Omental fat pad (tissue), 4 donors: ENCODE results near the gene DRC7. TPM values are rescaled to one million over a fixed set of nuclear protein-coding genes. Genes with fewer than 3 reads are reported as not detected.
A peak's percentile ranks its signal among the peaks of the same experiment; 100 is the strongest.

Experiments used
- ATAC-seq: fragments of 150-250 bp; one replicate; pipeline ENCODE4 v1.9.1; 2016; ENCODE audit warnings: mild to moderate bottlenecking, moderate library complexity; ENCODE audit not compliant: low FRiP score
- DNase-seq: peaks from one replicate; pipeline ENCODE4 v3.0.0-alpha.2; 2019; ENCODE audit warnings: low spot score
- total RNA-seq, 4 donors: library from RNA; depleted of rRNA; stranded (reverse); fragments of >200 nt; gene quantifications; one replicate each; pipeline ENCODE4 v1.1.0, GENCODE V29; 2016
- TF ChIP-seq, protein P1 (sequence below), 3 donors: fragments of 450-650 bp; IDR thresholded peaks; one replicate each; pipeline ENCODE4 v1.5.1; 2016 to 2017; ENCODE audit warnings: antibody characterized with exemption in 3 of 3, mild to moderate bottlenecking in 3 of 3, moderate library complexity in 2 of 3

The DRC7 gene, protein sequence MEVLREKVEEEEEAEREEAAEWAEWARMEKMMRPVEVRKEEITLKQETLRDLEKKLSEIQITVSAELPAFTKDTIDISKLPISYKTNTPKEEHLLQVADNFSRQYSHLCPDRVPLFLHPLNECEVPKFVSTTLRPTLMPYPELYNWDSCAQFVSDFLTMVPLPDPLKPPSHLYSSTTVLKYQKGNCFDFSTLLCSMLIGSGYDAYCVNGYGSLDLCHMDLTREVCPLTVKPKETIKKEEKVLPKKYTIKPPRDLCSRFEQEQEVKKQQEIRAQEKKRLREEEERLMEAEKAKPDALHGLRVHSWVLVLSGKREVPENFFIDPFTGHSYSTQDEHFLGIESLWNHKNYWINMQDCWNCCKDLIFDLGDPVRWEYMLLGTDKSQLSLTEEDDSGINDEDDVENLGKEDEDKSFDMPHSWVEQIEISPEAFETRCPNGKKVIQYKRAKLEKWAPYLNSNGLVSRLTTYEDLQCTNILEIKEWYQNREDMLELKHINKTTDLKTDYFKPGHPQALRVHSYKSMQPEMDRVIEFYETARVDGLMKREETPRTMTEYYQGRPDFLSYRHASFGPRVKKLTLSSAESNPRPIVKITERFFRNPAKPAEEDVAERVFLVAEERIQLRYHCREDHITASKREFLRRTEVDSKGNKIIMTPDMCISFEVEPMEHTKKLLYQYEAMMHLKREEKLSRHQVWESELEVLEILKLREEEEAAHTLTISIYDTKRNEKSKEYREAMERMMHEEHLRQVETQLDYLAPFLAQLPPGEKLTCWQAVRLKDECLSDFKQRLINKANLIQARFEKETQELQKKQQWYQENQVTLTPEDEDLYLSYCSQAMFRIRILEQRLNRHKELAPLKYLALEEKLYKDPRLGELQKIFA
- under 1 TPM in 1 of 4 donors, not detected in 3; 0.65 TPM for total RNA-seq

DNA sequence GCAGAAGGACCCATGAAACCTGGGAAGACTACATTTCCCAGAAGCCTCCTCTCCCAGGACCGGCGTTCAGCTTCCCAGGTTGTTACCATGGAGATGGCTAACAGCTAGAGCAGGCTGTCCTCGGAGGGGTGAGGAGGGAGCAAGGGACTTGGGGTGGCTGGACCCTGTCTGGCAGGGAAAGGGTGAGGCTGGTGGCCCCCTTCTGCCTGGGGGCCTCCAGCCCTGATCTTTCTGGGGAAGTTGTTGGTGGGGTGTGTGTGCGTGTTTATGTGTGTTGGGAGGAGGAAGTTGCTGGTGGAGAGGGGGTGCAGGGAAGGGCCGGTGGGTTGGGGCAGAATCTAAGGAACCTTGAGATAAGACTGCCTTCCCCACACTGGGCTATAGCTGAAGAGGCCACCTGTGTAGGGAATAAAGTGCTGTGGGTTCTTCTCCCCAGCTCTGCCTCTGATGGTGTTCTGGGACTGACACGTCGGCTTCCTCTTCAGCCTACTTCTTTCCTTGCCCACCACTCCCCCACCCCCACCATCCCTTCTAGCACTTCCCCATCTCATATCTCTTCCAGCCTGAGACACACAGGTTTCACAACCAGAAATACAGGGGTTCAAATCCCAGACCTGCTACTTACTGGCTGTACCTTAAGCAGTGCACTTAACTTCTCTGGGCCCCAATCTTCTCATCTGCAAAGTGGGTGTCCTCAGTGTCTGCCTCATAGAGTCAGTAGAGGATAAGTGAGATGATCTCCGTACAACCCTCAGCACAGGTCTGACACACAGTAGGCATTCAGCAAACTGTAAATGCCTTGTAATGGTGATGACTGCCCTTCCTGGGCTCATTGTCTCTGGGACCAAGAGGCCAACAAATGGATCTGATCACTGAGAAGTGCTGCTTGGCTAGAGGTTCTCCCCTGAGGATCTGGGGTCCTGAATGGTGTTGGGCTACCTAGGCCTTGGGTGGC, at the start of gene DRC7:
DRC7 (plus strand) TSS at position 82 of the 955 bp plus-strand sequence. CDS start 3,144 bp downstream, outside the sequence.
- TF ChIP-seq, protein P1, sequence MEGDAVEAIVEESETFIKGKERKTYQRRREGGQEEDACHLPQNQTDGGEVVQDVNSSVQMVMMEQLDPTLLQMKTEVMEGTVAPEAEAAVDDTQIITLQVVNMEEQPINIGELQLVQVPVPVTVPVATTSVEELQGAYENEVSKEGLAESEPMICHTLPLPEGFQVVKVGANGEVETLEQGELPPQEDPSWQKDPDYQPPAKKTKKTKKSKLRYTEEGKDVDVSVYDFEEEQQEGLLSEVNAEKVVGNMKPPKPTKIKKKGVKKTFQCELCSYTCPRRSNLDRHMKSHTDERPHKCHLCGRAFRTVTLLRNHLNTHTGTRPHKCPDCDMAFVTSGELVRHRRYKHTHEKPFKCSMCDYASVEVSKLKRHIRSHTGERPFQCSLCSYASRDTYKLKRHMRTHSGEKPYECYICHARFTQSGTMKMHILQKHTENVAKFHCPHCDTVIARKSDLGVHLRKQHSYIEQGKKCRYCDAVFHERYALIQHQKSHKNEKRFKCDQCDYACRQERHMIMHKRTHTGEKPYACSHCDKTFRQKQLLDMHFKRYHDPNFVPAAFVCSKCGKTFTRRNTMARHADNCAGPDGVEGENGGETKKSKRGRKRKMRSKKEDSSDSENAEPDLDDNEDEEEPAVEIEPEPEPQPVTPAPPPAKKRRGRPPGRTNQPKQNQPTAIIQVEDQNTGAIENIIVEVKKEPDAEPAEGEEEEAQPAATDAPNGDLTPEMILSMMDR (IDR thresholded peaks at IDR 0.05), result no peak
- DNase-seq (no peak), ATAC-seq (no peak)

DNA sequence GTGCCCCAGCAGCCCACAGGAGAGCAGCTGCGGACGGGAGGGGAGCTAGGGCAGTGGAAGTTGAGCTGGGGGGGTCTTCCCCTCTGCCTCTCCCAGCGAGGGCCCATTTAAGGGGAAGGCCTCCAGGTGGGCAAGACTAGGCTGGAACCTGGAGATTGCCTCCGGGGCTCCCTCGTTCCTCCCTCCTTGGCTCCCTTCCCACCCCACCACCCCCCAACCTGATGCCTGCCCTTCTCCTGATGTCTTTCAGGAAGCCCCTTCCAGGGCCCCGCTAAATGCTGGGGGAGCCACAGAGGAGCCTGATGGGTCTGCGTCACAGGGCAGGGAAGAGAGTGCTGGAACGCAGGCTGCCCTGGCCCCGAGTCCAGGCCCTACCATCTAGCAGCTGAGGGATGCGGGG, 49.4 kb upstream of the DRC7 start:
- no peak for ATAC-seq
- TF ChIP-seq, protein P1 (IDR thresholded peaks at IDR 0.05), result no peak

GRCh38 chr16:57645691-57646387, 48.8 kb upstream of the DRC7 start:
- ATAC-seq (peak; percentile 7), DNase-seq (no peak)

More for the DNA sequence above, 49.4 kb upstream of the DRC7 start:
- no peak for DNase-seq

GRCh38 chr16:57646388-57647039, 48.1 kb upstream of the DRC7 start:
- ATAC-seq, result no peak
- DNase-seq, result no peak
- TF ChIP-seq, protein P1 (IDR thresholded peaks at IDR 0.05), result no peak

More at GRCh38 chr16:57645691-57646387, 48.8 kb upstream of the DRC7 start:
- TF ChIP-seq, protein P1 (IDR thresholded peaks at IDR 0.05), result no peak

- ATAC-seq, result no peak
- TF ChIP-seq, protein P1 (IDR thresholded peaks at IDR 0.05), result no peak
These were observed 47.3 kb upstream of the DRC7 start for GRCh38 chr16:57647136-57647875.

More at GRCh38 chr16:57647136-57647875, 47.3 kb upstream of the DRC7 start:
- DNase-seq, result no peak
